ENCODE results near the gene PEX10.

PEX10 gene

DNA sequence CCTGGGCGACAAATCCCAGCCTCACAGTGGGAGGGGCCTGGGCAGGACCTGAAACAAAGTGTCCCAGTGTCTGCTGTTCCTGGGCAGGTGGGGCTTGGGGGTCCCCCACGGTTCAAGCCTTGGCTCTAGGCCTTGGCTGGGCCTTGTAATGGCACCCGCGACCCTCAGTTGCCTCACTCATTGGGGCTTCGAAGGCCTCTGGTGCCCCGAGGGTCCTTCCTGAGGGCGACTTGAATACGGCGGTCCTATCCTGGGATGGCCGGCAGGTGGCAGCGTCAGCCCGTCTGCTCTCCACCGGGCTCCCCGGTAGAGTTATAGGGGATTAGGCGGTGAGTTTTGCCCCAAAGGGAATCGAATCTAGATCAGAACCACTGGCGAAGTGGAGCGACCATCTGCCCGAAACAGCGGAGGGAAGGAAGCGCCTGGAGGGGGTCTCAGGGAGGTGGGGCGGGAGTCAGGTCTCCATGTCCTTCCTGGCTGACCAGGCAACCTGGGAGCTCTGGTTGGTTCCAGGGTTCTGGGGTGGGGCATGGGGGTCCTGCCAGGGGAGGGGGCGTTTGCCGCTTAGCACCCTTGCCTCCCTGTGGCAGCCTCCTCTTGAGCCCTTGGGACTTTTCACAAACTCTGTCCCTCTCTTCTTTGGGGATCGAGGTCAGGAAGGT lies 2.1 kb upstream of the PEX10 start:
- H3K27me3 Mint-ChIP-seq (ENCODE audit: low read depth, poor library complexity): peaks cover 20% of the 10 kb centered on the region
- peak; percentile 91 for TF ChIP-seq CTCF (IDR thresholded peaks at IDR 0.05)
- peak; percentile 85 for DNase-seq
- no peaks in the 10 kb centered on the region for H3K9me3 Mint-ChIP-seq
- H3K4me1 Mint-ChIP-seq: peaks cover 31% of the 10 kb centered on the region
- peak overlapping the region; percentile 81 for H3K4me3 Mint-ChIP-seq
- H3K36me3 Mint-ChIP-seq (ENCODE audit: low read depth): peaks cover 8% of the 10 kb centered on the region
- H3K27ac Mint-ChIP-seq: no peak overlapping the region

DNA sequence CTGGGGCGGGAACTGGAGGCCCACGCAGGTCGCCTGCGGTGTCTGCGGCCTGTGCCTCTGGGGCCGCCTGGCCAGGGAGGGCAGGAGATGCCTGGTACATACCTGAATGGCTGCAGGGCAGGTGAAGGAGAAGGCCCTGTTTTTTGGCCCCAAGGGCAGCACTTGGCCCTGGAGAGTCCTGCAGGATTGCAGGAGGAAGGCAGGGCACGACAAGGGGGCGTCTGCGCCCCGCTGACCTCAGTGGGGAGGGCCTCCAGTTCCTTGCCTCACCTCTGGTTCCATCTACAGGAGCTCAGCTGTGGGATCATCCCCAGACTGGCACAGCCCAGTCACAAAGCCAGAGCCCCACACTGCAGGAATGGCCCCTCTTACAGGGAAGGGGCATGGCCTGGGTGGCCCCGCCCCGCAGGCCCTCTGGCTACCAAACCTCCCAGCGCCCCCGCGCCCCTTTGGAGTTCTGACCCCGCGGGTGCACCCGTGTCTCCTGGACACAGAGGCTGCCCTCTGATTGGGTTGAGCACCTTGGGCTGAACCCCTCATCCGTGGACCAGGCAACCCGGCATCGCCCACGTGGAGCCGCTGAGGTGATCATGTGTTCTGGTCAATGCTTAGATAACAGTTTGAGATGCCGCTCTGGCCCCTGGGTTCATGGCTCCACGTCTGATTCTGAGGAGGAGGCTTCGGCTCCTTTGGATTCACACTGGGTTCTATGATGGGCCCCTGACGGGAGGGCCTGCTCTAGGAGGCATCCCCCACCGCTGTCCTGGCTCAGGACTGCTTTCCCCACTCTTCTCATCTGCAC lies 1.3 kb upstream of the PEX10 start:
- H3K27me3 Mint-ChIP-seq (ENCODE audit: low read depth, poor library complexity): peaks cover 14% of the 10 kb centered on the region
- H3K4me3 Mint-ChIP-seq: peak overlapping the region; percentile 81
- DNase-seq: peak; percentile 26
- TF ChIP-seq CTCF (IDR thresholded peaks at IDR 0.05): no peak
- H3K36me3 Mint-ChIP-seq (ENCODE audit: low read depth): peaks cover 8% of the 10 kb centered on the region
- no peaks in the 10 kb centered on the region for H3K9me3 Mint-ChIP-seq
- H3K4me1 Mint-ChIP-seq: peaks cover 25% of the 10 kb centered on the region
- no peak overlapping the region for H3K27ac Mint-ChIP-seq

- peaks cover 18% of the 10 kb centered on the region for H3K4me1 Mint-ChIP-seq
These were observed 570 bp upstream of the PEX10 start for GRCh38 chr1:2412773-2413494.

GRCh38 chr1:2411801-2412394 lies 466 bp downstream of the PEX10 start:
- Mint-ChIP-seq H3K4me3 (peak overlapping the region; percentile 88), H3K27me3 (ENCODE audit: low read depth, poor library complexity) (peaks cover 7% of the 10 kb centered on the region), H3K9me3 (no peaks in the 10 kb centered on the region), H3K27ac (peak overlapping the region; percentile 91), H3K4me1 (peaks cover 16% of the 10 kb centered on the region), H3K36me3 (ENCODE audit: low read depth) (peaks cover 13% of the 10 kb centered on the region)
- DNase-seq: peak; percentile 35
- no peak for TF ChIP-seq CTCF (IDR thresholded peaks at IDR 0.05)

More at GRCh38 chr1:2412773-2413494, 570 bp upstream of the PEX10 start:
- H3K27ac Mint-ChIP-seq: no peak overlapping the region
- H3K9me3 Mint-ChIP-seq: no peaks in the 10 kb centered on the region
- peak overlapping the region; percentile 64 for H3K4me3 Mint-ChIP-seq
- no peak for TF ChIP-seq CTCF (IDR thresholded peaks at IDR 0.05)
- H3K27me3 Mint-ChIP-seq (ENCODE audit: low read depth, poor library complexity): peaks cover 8% of the 10 kb centered on the region
- H3K36me3 Mint-ChIP-seq (ENCODE audit: low read depth): peaks cover 8% of the 10 kb centered on the region
- peak; percentile 29 for DNase-seq

DNA sequence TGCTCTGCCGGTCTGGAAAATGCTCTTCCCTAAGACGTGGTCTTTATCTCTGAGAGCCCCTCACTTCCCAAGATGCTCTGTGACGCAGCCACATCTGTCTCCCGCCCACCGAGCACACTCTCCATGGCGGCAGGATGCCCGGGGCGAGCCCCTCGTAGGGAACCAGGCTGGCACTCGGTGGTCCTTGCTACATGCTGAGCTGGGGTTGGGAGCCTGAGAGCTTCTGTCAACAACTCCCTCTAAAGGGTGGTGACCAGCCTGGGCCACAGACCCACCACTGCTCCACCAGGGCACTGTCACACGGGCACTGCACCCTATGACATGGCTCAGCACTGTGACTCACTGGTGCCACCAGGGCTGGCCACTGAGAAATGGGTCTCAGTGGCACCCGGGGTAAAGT lies 2.6 kb downstream of the PEX10 start:
- no peak for DNase-seq
- no peak for TF ChIP-seq CTCF (IDR thresholded peaks at IDR 0.05)
- no peak overlapping the region for H3K27ac Mint-ChIP-seq
- peaks cover 19% of the 10 kb centered on the region for H3K36me3 Mint-ChIP-seq (ENCODE audit: low read depth)
- peaks cover 16% of the 10 kb centered on the region for H3K4me1 Mint-ChIP-seq
- H3K9me3 Mint-ChIP-seq: no peaks in the 10 kb centered on the region
- no peak overlapping the region for H3K4me3 Mint-ChIP-seq
- H3K27me3 Mint-ChIP-seq (ENCODE audit: low read depth, poor library complexity): peaks cover 3% of the 10 kb centered on the region

Data from nephron progenitor cell (in vitro differentiated cells).